HCT116 (cell line): ENCODE results near the gene F7. TPM values are rescaled to one million over a fixed set of nuclear protein-coding genes. Genes with fewer than 3 reads are reported as not detected.
A peak's percentile ranks its signal among the peaks of the same experiment; 100 is the strongest.

ENCODE experiments used
- ATAC-seq: fragments of 200-7000 bp; cut with Tn5 transposase; 2 replicates; pipeline ENCODE4 v1.9.1; 2020; ENCODE audit warnings: mild to moderate bottlenecking, moderate library complexity
- BruUV-seq: library from RNA; stranded (reverse); fragments of 400-500 nt; replicated peaks from 2 replicates; lab custom pipeline; 2021; lab: Mats Ljungman, UMichigan
- CTCF ChIA-PET: fragments of 300-600 bp; sonication (Branson Sonifier 250); formaldehyde crosslinking; loops from one replicate; lab custom pipeline; 2021; ENCODE audit warnings: antibody characterized with exemption; lab: Charles Lee
- POLR2A ChIA-PET: fragments of 300-600, 350-600 bp; sonication (Branson Sonifier 250); formaldehyde crosslinking; loops from one replicate; lab custom pipeline; 2021; ENCODE audit warnings: antibody characterized with exemption; lab: Charles Lee
- RAD21 ChIA-PET, 2 experiments: fragments of 300-600 bp; sonication (Branson Sonifier 250); formaldehyde crosslinking; loops; one replicate each; lab custom pipeline; 2023; ENCODE audit warnings: low total read pairs in 2 of 2; ENCODE audit not compliant: uncharacterized antibody in 2 of 2, unreplicated experiment in 2 of 2, low non-redundant PET in 1 of 2; lab: Charles Lee
- DNase-seq: peaks from one replicate; pipeline ENCODE4 v3.0.0-alpha.2; 2010; ENCODE audit warnings: low read depth, low spot score
- H2AFZ ChIP-seq: fragments of 200-600 bp; shearing (Covaris generic), sonication (generic); 2 replicates; pipeline ENCODE4 v1.6.1; 2017; ENCODE audit warnings: low read depth, mixed run types, mixed read lengths, antibody characterized with exemption, low read length; ENCODE audit not compliant: poor library complexity, severe bottlenecking
- H3K27ac ChIP-seq: 2 replicates; pipeline ENCODE4 v1.5.1; 2012; ENCODE audit warnings: low read depth, low read length
- H3K27me3 ChIP-seq: fragments of 200-600 bp; sonication (generic); 2 replicates; pipeline ENCODE4 v1.6.1; 2016; ENCODE audit warnings: mixed run types, low read length, mixed read lengths; ENCODE audit not compliant: insufficient read depth
- H3K36me3 ChIP-seq, 2 experiments: fragments of 200-500 bp in 1 of 2; fragments of 200-600 bp in 1 of 2; sonication (Bioruptor generic) in 1 of 2; sonication (generic) in 1 of 2; 2 replicates each; pipeline versions ENCODE4 v1.5.1 to v1.6.1; 2014 to 2016; ENCODE audit warnings: low read length in 2 of 2, inconsistent platforms in 1 of 2, mixed read lengths in 1 of 2, mixed run types in 1 of 2; ENCODE audit not compliant: insufficient read depth in 2 of 2, control insufficient read depth in 1 of 2
- H3K4me1 ChIP-seq, 2 experiments: fragments of 200-600 bp in 1 of 2; sonication (generic) in 1 of 2; 2 replicates each; pipeline versions ENCODE4 v1.5.1 to v1.6.1; 2012 to 2017; ENCODE audit warnings: low read length in 2 of 2, inconsistent platforms in 1 of 2, mild to moderate bottlenecking in 1 of 2, mixed read lengths in 1 of 2, mixed run types in 1 of 2, moderate library complexity in 1 of 2; ENCODE audit not compliant: insufficient read depth in 2 of 2, control insufficient read depth in 1 of 2
- H3K4me2 ChIP-seq: fragments of 200-600 bp; sonication (generic); 2 replicates; pipeline ENCODE4 v1.6.1; 2017; ENCODE audit warnings: mixed run types, low read length, mixed read lengths
- H3K4me3 ChIP-seq, 2 experiments: fragments of 200-600 bp in 1 of 2; sonication (generic) in 1 of 2; replicated peaks in 1 of 2; 2 replicates each; pipeline ENCODE4 v1.5.1; 2011 to 2016; ENCODE audit warnings: low read length in 2 of 2, control low read depth in 1 of 2, low read depth in 1 of 2, mild to moderate bottlenecking in 1 of 2, mixed read lengths in 1 of 2, mixed run types in 1 of 2
- H3K79me2 ChIP-seq: fragments of 200-600 bp; sonication (generic); 2 replicates; pipeline ENCODE4 v1.6.1; 2017; ENCODE audit warnings: mild to moderate bottlenecking, mixed run types, low read length, moderate library complexity, mixed read lengths; ENCODE audit not compliant: insufficient read depth
- H3K9ac ChIP-seq: fragments of 200-600 bp; sonication (generic); 2 replicates; pipeline ENCODE4 v1.6.1; 2016; ENCODE audit warnings: low read length, mixed read lengths
- H3K9me2 ChIP-seq: fragments of 200-600 bp; sonication (generic), shearing (Covaris generic); 2 replicates; pipeline ENCODE4 v1.6.1; 2017; ENCODE audit warnings: mixed run types, mild to moderate bottlenecking, moderate library complexity; ENCODE audit not compliant: insufficient read depth
- H3K9me3 ChIP-seq, 2 experiments: fragments of 200-500 bp in 1 of 2; fragments of 200-600 bp in 1 of 2; sonication (Bioruptor generic) in 1 of 2; sonication (generic) in 1 of 2; 2 replicates each; pipeline ENCODE4 v1.6.1; 2014 to 2017; ENCODE audit warnings: low read length in 2 of 2, mixed read lengths in 2 of 2, inconsistent platforms in 1 of 2, low read depth in 1 of 2, mild to moderate bottlenecking in 1 of 2, mixed run types in 1 of 2, moderate library complexity in 1 of 2; ENCODE audit not compliant: control insufficient read depth in 1 of 2, insufficient read depth in 1 of 2
- H4K20me1 ChIP-seq: fragments of 200-600 bp; sonication (generic), shearing (Covaris generic); 2 replicates; pipeline ENCODE4 v1.6.1; 2017; ENCODE audit warnings: mixed run types, mild to moderate bottlenecking, moderate library complexity; ENCODE audit not compliant: insufficient read depth
- CBX3 ChIP-seq: IDR thresholded peaks from 2 replicates; pipeline ENCODE4 v1.6.1; 2012; ENCODE audit warnings: low read depth
- ELF1 ChIP-seq: IDR thresholded peaks from 2 replicates; pipeline ENCODE4 v1.6.1; 2012; ENCODE audit warnings: low read depth, borderline replicate concordance
- EZH2phosphoT487 ChIP-seq: fragments of 200-600 bp; IDR thresholded peaks from 2 replicates; pipeline ENCODE4 v1.6.1; 2018; ENCODE audit warnings: antibody characterized with exemption, borderline replicate concordance
- FOSL1 ChIP-seq: IDR thresholded peaks from 2 replicates; pipeline ENCODE4 v1.6.1; 2012; ENCODE audit warnings: low read depth
- POLR2A ChIP-seq: IDR thresholded peaks from 2 replicates; pipeline ENCODE4 v1.7.0; 2011; ENCODE audit warnings: borderline replicate concordance; ENCODE audit not compliant: insufficient read depth, insufficient read length; ENCODE audit errors: extremely low read depth
- POLR2AphosphoS5 ChIP-seq: IDR thresholded peaks from 2 replicates; pipeline ENCODE4 v1.6.1; 2011; ENCODE audit warnings: mild to moderate bottlenecking, low read depth, low read length, moderate library complexity
- RAD21 ChIP-seq: IDR thresholded peaks from 2 replicates; pipeline ENCODE4 v1.6.1; 2012; ENCODE audit warnings: low read depth, mild to moderate bottlenecking
- SIN3A ChIP-seq: IDR thresholded peaks from 2 replicates; pipeline ENCODE4 v1.6.1; 2012; ENCODE audit warnings: low read depth
- SRF ChIP-seq: IDR thresholded peaks from 2 replicates; pipeline ENCODE4 v1.6.1; 2012; ENCODE audit warnings: low read depth
- TCF7L2 ChIP-seq: IDR thresholded peaks from 2 replicates; pipeline ENCODE4 v1.7.0; 2011; ENCODE audit warnings: borderline replicate concordance, inconsistent platforms; ENCODE audit not compliant: insufficient read depth, insufficient read length; ENCODE audit errors: extremely low read depth
- intact Hi-C: fragments of 100-400 bp; cut with micrococcal nuclease; formaldehyde crosslinking; loops from 2 replicates; pipeline ENCODE4 v1.10.0; 2022
- total RNA-seq: library from RNA; stranded (reverse); gene quantifications from one replicate; pipeline ENCODE4 v1.2.1, GENCODE V29; 2021; ENCODE audit not compliant: unreplicated experiment
- TF ChIP-seq, protein P1 (sequence below): IDR thresholded peaks from 2 replicates; pipeline ENCODE4 v1.6.1; 2012
- TF ChIP-seq, protein P2 (sequence below): IDR thresholded peaks from 2 replicates; pipeline ENCODE4 v1.6.1; 2012; ENCODE audit warnings: low read depth
- TF ChIP-seq, protein P3 (sequence below): IDR thresholded peaks from 2 replicates; pipeline ENCODE4 v1.6.1; 2011; ENCODE audit warnings: mild to moderate bottlenecking, low read length, moderate library complexity; ENCODE audit not compliant: insufficient replicate concordance; ENCODE audit errors: extremely low read depth
- TF ChIP-seq, protein P4 (sequence below): IDR thresholded peaks from 2 replicates; pipeline ENCODE4 v1.6.1; 2012

Gene F7
- total RNA-seq, 1 experiment from 2014 or later = not detected

DNA sequence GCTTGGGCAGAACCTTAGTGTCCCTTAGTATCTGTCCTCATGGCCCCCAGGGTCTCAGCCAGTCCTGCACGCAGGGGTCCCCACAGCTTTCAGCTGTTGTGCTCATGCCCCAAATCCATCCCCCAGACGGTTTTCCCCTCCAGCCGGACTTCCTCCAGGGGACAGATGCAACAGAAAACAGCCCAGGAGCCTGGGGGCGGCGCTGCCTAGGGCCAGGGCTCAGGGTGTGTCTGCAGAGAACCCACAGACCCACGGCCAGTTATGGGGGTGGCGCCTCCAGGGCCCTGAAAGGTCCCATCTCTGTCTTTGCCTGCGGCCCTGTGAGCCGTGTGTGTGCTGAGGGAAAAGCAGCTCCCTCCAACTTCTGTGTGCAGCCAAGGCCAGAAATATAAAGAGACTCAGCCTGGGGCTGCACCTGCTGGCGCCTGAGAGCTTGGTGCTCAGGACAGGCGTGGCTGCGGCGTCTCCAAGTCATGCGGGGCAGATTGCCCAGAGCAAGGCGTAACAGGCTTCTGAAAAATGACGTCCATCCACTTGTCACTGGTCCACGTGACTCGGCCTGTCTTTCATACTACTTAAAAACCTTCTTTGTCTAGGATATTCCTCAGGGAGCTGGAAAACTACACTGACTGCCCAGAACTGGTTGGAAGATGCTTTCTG is 22.1 kb upstream of the F7 start:
- Histone ChIP-seq H3K9me2 (no peaks in the 10 kb centered on the region), H3K27me3 (no peaks in the 10 kb centered on the region), H3K79me2 (no peaks in the 10 kb centered on the region), H3K9me3 (no peaks in the 10 kb centered on the region), H3K27ac (no peak overlapping the region), H3K9ac (no peak overlapping the region), H3K4me2 (peak overlapping the region; percentile 26; the same call in 1 of the 2 replicates), H2AFZ (no peak overlapping the region), H3K4me1 (peaks cover 7 to 11% of the 10 kb centered on the region in 2 experiments; a peak in 3 of 4 replicates), H3K4me3 (no peak overlapping the region), H3K36me3 (no peaks in the 10 kb centered on the region), H4K20me1 (no peaks in the 10 kb centered on the region)
- no TSS peak for BruUV-seq
- DNase-seq = peak; percentile 42
- POLR2A ChIA-PET = no interaction called here
- RAD21 ChIA-PET = no interaction called here
- CTCF ChIA-PET = no interaction called here
- intact Hi-C loops = loop anchor here (10.0 kb wide), 1 partner anchor 71 kb away; the partner anchor contains the start of gene PROZ
- peak; percentile 75 for ATAC-seq
- TF ChIP-seq POLR2AphosphoS5 (no peak), CBX3 (no peak), TCF7L2 (no peak), FOSL1 (no peak), RAD21 (no peak), POLR2A (no peak), SIN3A (no peak), ELF1 (no peak), SRF (no peak), EZH2phosphoT487 (no peak)
- TF ChIP-seq, protein P1, sequence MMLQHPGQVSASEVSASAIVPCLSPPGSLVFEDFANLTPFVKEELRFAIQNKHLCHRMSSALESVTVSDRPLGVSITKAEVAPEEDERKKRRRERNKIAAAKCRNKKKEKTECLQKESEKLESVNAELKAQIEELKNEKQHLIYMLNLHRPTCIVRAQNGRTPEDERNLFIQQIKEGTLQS = no peak
- TF ChIP-seq, protein P2, sequence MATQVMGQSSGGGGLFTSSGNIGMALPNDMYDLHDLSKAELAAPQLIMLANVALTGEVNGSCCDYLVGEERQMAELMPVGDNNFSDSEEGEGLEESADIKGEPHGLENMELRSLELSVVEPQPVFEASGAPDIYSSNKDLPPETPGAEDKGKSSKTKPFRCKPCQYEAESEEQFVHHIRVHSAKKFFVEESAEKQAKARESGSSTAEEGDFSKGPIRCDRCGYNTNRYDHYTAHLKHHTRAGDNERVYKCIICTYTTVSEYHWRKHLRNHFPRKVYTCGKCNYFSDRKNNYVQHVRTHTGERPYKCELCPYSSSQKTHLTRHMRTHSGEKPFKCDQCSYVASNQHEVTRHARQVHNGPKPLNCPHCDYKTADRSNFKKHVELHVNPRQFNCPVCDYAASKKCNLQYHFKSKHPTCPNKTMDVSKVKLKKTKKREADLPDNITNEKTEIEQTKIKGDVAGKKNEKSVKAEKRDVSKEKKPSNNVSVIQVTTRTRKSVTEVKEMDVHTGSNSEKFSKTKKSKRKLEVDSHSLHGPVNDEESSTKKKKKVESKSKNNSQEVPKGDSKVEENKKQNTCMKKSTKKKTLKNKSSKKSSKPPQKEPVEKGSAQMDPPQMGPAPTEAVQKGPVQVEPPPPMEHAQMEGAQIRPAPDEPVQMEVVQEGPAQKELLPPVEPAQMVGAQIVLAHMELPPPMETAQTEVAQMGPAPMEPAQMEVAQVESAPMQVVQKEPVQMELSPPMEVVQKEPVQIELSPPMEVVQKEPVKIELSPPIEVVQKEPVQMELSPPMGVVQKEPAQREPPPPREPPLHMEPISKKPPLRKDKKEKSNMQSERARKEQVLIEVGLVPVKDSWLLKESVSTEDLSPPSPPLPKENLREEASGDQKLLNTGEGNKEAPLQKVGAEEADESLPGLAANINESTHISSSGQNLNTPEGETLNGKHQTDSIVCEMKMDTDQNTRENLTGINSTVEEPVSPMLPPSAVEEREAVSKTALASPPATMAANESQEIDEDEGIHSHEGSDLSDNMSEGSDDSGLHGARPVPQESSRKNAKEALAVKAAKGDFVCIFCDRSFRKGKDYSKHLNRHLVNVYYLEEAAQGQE = no peak
- TF ChIP-seq, protein P3, sequence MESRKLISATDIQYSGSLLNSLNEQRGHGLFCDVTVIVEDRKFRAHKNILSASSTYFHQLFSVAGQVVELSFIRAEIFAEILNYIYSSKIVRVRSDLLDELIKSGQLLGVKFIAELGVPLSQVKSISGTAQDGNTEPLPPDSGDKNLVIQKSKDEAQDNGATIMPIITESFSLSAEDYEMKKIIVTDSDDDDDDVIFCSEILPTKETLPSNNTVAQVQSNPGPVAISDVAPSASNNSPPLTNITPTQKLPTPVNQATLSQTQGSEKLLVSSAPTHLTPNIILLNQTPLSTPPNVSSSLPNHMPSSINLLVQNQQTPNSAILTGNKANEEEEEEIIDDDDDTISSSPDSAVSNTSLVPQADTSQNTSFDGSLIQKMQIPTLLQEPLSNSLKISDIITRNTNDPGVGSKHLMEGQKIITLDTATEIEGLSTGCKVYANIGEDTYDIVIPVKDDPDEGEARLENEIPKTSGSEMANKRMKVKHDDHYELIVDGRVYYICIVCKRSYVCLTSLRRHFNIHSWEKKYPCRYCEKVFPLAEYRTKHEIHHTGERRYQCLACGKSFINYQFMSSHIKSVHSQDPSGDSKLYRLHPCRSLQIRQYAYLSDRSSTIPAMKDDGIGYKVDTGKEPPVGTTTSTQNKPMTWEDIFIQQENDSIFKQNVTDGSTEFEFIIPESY = no peak
- TF ChIP-seq, protein P4, sequence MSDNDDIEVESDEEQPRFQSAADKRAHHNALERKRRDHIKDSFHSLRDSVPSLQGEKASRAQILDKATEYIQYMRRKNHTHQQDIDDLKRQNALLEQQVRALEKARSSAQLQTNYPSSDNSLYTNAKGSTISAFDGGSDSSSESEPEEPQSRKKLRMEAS = no peak
